ENCODE results near the gene GNG13.
"Not testable (repeated sequence)": the region's sequence is repeated elsewhere in the genome, so short reads cannot be mapped to it uniquely, and the experiment has no call there.

Gene GNG13

GRCh38 chr16:777826-778225 is 22.7 kb downstream of the GNG13 start:
- no peak for DNase-seq (ENCODE audit: low read depth)
- no peak for TF ChIP-seq CTCF (IDR thresholded peaks at IDR 0.05; ENCODE audit: low read depth, low read length, missing control alignments)
- in situ Hi-C loops (cut with HindIII; ENCODE audit: low sequenced_read_pairs), result no loop called here
- H3K4me3 ChIP-seq (ENCODE audit: low read depth, low read length), result no peak overlapping the region

GRCh38 chr16:776824-777223 is 23.7 kb downstream of the GNG13 start:
- in situ Hi-C loops (cut with HindIII; ENCODE audit: low sequenced_read_pairs), result no loop called here
- H3K4me3 ChIP-seq (ENCODE audit: low read depth, low read length), result no peak overlapping the region
- no peak for DNase-seq (ENCODE audit: low read depth)
- TF ChIP-seq CTCF (IDR thresholded peaks at IDR 0.05; ENCODE audit: low read depth, low read length, missing control alignments), result no peak

GRCh38 chr16:776298-776697 is 24.2 kb downstream of the GNG13 start:
- H3K4me3 ChIP-seq (ENCODE audit: low read depth, low read length); in situ Hi-C loops (cut with HindIII; ENCODE audit: low sequenced_read_pairs); DNase-seq (ENCODE audit: low read depth): not testable (repeated sequence)

- in situ Hi-C loops (cut with HindIII; ENCODE audit: low sequenced_read_pairs), result no loop called here
- no peak overlapping the region for H3K4me3 ChIP-seq (ENCODE audit: low read depth, low read length)
- no peak for DNase-seq (ENCODE audit: low read depth)
- TF ChIP-seq CTCF (IDR thresholded peaks at IDR 0.05; ENCODE audit: low read depth, low read length, missing control alignments), result no peak
Observed at GRCh38 chr16:775236-775796, 25.2 kb downstream of the GNG13 start.

- H3K4me3 ChIP-seq (ENCODE audit: low read depth, low read length), result no peak overlapping the region
- no peak for DNase-seq (ENCODE audit: low read depth)
- in situ Hi-C loops (cut with HindIII; ENCODE audit: low sequenced_read_pairs), result no loop called here
- no peak for TF ChIP-seq CTCF (IDR thresholded peaks at IDR 0.05; ENCODE audit: low read depth, low read length, missing control alignments)
Observed at GRCh38 chr16:774086-775001, 26.2 kb downstream of the GNG13 start.

- in situ Hi-C loops (cut with HindIII; ENCODE audit: low sequenced_read_pairs), result no loop called here
- H3K4me3 ChIP-seq (ENCODE audit: low read depth, low read length), result no peak overlapping the region
- no peak for DNase-seq (ENCODE audit: low read depth)
- no peak for TF ChIP-seq CTCF (IDR thresholded peaks at IDR 0.05; ENCODE audit: low read depth, low read length, missing control alignments)
Observed at GRCh38 chr16:772959-773358, 27.6 kb downstream of the GNG13 start.

GRCh38 chr16:770411-770810 is 30.1 kb downstream of the GNG13 start:
- in situ Hi-C loops (cut with HindIII; ENCODE audit: low sequenced_read_pairs), result no loop called here
- H3K4me3 ChIP-seq (ENCODE audit: low read depth, low read length), result no peak overlapping the region
- TF ChIP-seq CTCF (IDR thresholded peaks at IDR 0.05; ENCODE audit: low read depth, low read length, missing control alignments), result no peak
- no peak for DNase-seq (ENCODE audit: low read depth)

All from astrocyte of the cerebellum (primary cell).